ENCODE data around the gene ALPL.

ALPL gene

GRCh38 chr1:21622466-21623315, 113.5 kb downstream of the ALPL start:
- Mint-ChIP-seq H3K9me3 (no peaks in the 10 kb centered on the region), H3K4me1 (ENCODE audit: low read depth in 2 of 2) (peaks cover 2 to 5% of the 10 kb centered on the region in 2 donors), H3K36me3 (ENCODE audit: insufficient read depth) (peaks cover 3% of the 10 kb centered on the region), H3K27ac (no peak overlapping the region), H3K27me3 (peaks cover 27 to 78% of the 10 kb centered on the region in 2 donors), H3K4me3 (peak overlapping the region; percentile 54 to 67)
- ATAC-seq (replicated peaks) (peak; percentile 37), DNase-seq (no peak)

GRCh38 chr1:21623410-21623961, 114.3 kb downstream of the ALPL start:
- Mint-ChIP-seq H3K4me1 (ENCODE audit: low read depth in 2 of 2) (peaks cover 2 to 5% of the 10 kb centered on the region in 2 donors), H3K36me3 (ENCODE audit: insufficient read depth) (peaks cover 3% of the 10 kb centered on the region), H3K9me3 (no peaks in the 10 kb centered on the region), H3K27ac (no peak overlapping the region), H3K4me3 (peak overlapping the region in 1 of 2 donors; percentile 67), H3K27me3 (peaks cover 27 to 71% of the 10 kb centered on the region in 2 donors)
- DNase-seq, result no peak
- ATAC-seq (replicated peaks), result no peak

DNA sequence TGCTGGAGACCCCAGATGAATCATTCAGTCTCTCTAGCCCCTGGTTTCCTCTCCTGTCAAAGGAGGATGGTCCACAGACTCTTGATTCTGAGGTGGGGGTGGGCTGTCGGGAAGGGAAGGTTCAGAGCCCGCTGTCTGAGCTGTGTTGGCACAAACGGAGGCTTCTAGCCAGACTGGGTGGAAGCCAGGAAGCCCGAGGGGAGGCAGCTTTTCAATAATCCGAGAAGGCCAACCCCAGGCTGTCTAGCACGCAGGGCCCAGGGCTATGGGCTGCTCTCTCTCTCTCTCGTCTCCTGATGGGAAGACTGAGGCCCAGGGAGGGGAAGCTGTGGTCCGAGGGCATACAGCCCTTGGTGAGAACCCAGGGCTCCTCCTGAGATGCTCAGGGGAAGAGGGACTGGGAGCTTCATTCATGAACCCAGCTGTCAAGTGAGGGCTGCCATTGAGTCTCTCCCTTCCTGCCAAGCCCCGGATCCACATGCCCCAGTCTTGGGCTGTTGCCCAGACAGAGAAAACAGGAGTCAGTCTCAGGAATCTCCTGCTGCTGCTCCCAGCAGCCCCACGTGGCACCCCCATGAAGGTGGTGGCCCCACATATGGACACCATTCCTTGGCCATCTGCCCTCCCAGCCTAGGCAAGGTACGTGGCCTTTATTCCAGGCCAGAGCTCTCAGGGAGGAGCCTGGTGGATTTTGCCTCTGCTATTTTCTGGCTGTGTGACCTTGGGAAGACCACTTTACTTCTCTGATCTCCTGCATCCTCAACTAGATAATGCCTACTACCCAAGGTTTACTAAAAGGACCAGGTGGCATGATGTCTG, 115.6 kb downstream of the ALPL start:
- Mint-ChIP-seq H3K36me3 (ENCODE audit: insufficient read depth) (peaks cover 3% of the 10 kb centered on the region), H3K27me3 (peaks cover 22 to 68% of the 10 kb centered on the region in 2 donors), H3K9me3 (no peaks in the 10 kb centered on the region), H3K4me1 (ENCODE audit: low read depth in 2 of 2) (peaks cover 2 to 5% of the 10 kb centered on the region in 2 donors), H3K27ac (no peak overlapping the region), H3K4me3 (no peak overlapping the region)
- no peak for ATAC-seq (replicated peaks)
- no peak for DNase-seq

DNA sequence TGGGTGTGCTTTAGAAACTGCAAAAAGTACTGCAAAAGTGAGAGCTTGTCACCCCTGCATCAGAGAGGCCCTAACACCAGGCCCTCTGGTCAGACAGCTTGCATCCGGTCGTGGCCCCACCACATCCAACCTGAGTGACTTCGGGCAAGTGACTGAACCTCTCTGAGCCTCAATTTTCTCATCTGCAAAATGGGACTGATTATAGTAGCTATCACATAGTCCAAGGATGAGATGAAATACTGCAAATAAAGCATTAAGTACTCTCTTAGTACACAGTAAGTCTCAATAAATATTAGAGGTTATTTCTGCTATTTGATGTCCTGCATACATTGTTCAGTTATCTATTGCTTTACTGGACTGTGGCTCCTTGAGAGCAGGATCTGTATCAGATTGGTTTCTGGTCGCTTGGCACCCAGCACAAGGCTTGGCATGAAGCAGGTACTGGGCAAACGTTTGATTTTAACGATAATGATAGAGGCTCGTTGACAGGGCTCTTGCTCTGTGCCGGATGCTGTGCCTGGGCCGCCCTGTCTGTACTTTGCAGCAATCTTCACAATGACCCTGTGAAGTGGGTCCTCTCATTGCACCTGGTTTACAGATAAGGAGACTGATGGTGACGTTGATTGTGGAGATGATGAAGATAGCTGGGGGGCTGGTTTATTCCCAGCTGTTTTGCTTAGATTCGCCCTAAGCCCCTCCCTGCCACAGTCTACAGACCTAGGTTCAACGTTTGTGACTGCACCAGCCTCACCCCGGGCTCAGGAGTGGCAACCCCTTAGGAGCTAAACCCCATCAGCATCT, 116.4 kb downstream of the ALPL start:
- ATAC-seq (replicated peaks) (no peak), DNase-seq (no peak)
- Mint-ChIP-seq H3K4me3 (no peak overlapping the region), H3K36me3 (ENCODE audit: insufficient read depth) (peaks cover 3% of the 10 kb centered on the region), H3K27me3 (peaks cover 24 to 68% of the 10 kb centered on the region in 2 donors), H3K27ac (peak overlapping the region in 1 of 2 donors; percentile 30), H3K9me3 (no peaks in the 10 kb centered on the region), H3K4me1 (ENCODE audit: low read depth in 2 of 2) (peaks cover 2 to 5% of the 10 kb centered on the region in 2 donors)

- no peaks in the 10 kb centered on the region for H3K9me3 Mint-ChIP-seq
- peaks cover 2 to 5% of the 10 kb centered on the region in 2 donors for H3K4me1 Mint-ChIP-seq (ENCODE audit: low read depth in 2 of 2)
- H3K27me3 Mint-ChIP-seq, result peaks cover 20 to 66% of the 10 kb centered on the region in 2 donors
- ATAC-seq (replicated peaks), result no peak
- no peak overlapping the region for H3K27ac Mint-ChIP-seq
- no peak for DNase-seq
- H3K36me3 Mint-ChIP-seq (ENCODE audit: insufficient read depth), result peaks cover 3% of the 10 kb centered on the region
- H3K4me3 Mint-ChIP-seq, result no peak overlapping the region
These were observed 117.7 kb downstream of the ALPL start for GRCh38 chr1:21626921-21627339.

Measured in effector memory CD8-positive, alpha-beta T cell (primary cell).